ENCODE measurements around the gene PCDH12.

PCDH12 gene

GRCh38 chr5:141919218-141920119 lies 38.5 kb downstream of the PCDH12 start:
- TF ChIP-seq, protein P1, sequence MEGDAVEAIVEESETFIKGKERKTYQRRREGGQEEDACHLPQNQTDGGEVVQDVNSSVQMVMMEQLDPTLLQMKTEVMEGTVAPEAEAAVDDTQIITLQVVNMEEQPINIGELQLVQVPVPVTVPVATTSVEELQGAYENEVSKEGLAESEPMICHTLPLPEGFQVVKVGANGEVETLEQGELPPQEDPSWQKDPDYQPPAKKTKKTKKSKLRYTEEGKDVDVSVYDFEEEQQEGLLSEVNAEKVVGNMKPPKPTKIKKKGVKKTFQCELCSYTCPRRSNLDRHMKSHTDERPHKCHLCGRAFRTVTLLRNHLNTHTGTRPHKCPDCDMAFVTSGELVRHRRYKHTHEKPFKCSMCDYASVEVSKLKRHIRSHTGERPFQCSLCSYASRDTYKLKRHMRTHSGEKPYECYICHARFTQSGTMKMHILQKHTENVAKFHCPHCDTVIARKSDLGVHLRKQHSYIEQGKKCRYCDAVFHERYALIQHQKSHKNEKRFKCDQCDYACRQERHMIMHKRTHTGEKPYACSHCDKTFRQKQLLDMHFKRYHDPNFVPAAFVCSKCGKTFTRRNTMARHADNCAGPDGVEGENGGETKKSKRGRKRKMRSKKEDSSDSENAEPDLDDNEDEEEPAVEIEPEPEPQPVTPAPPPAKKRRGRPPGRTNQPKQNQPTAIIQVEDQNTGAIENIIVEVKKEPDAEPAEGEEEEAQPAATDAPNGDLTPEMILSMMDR (IDR thresholded peaks at IDR 0.05; ENCODE audit: borderline replicate concordance, insufficient read depth, low read depth, low read length) = no peak
- no peak overlapping the region for H3K4me3 ChIP-seq (ENCODE audit: low read depth, low read length)

- no peak overlapping the region for H3K4me3 ChIP-seq (ENCODE audit: low read depth, low read length)
- TF ChIP-seq, protein P1 (IDR thresholded peaks at IDR 0.05; ENCODE audit: borderline replicate concordance, insufficient read depth, low read depth, low read length) = no peak
Measured at GRCh38 chr5:141917760-141918159, 40.2 kb downstream of the PCDH12 start.

DNA sequence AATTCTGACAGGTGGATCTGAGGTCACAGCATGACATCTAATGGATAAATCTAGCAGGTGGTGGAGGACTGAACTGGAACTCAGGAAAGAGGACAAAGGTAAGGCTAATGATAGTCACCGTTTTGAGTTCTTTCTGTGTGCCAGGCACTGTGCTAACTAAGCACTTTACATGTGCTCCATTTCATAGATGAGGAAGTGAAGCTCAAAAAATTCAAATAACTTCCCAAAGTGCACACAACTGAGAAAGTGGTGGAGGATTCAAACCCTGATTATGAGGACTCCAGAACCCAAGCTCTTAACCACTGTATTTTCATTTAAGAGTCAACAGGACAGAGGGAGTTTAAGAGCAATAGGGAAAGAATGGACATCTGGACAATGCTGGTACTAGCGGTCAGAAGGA lies 41.5 kb downstream of the PCDH12 start:
- no peak overlapping the region for H3K4me3 ChIP-seq (ENCODE audit: low read depth, low read length)
- TF ChIP-seq, protein P1 (IDR thresholded peaks at IDR 0.05; ENCODE audit: borderline replicate concordance, insufficient read depth, low read depth, low read length) = no peak

DNA sequence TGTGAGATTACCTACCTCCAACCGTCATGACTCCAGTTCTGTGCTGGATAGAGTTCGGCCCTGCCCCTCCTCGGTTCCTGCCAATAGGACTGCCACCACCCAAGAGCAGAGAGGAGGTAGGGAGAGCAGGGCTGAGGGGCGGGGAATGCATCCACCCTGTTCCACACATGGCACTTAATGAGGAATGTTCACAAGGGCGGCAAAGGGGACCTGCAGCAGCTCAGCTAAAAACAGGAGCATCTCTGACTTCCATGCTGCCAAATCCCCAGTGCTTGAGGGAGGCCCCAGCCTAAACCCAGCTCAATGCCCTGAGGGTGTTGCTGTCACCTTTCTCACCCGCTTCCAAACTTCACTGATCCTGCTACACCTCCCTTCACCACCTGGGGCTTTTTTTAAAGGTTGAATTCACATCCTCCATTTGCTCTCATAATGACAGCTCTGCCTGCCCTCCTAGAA lies 42.1 kb downstream of the PCDH12 start:
- H3K4me3 ChIP-seq (ENCODE audit: low read depth, low read length) = no peak overlapping the region
- TF ChIP-seq, protein P1 (IDR thresholded peaks at IDR 0.05; ENCODE audit: borderline replicate concordance, insufficient read depth, low read depth, low read length) = 0 out of 2 replicates have a peak, but pooled peaks have one; percentile 1

DNA sequence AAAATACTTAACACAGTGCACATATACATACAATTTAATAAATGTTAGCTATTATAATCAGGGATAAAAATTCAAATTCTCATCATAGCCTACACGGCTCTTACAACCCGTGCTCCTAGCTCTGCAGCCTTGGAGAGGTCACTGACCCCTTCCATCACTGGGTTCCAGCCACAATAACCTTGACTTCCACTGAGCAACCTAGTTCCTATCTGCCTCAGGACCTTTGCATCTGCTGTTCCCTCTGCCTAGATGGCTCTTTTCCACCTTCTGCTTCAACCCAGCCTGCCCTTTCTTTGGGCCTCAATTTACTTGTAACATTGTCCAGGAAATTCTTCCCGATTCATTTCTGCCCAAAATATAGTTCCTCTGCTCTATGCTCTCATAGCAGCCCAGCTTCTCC lies 43.2 kb downstream of the PCDH12 start:
- H3K4me3 ChIP-seq (ENCODE audit: low read depth, low read length) = no peak overlapping the region
- TF ChIP-seq, protein P1 (IDR thresholded peaks at IDR 0.05; ENCODE audit: borderline replicate concordance, insufficient read depth, low read depth, low read length) = no peak

DNA sequence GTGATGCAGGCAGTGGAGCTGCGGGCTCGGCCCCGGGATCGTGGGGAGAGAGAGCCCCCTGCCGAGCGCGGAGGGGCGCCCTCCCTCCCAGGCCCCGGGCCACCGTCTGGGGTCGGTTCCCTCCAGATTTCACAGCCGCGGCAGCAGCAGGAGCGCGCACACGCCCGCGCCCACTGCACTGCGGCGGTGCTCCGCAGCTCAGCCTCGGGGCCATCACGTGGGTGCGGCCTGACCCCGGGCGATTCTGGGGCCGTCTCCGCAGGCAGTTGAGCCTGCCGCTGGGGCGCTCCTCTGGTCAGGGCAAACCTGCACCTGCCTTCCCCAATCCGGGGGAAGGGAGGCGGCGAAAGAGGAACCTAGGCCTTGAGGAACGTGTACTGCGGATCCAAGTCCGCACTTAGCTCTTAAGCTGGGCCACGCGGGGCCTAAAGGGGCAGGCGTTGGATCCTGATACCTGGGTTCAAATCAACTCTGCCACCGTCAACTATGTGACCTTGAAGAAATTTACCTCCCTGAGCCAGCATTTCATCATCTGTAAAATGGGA lies 43.7 kb downstream of the PCDH12 start:
- TF ChIP-seq, protein P1 (IDR thresholded peaks at IDR 0.05; ENCODE audit: borderline replicate concordance, insufficient read depth, low read depth, low read length) = 0 out of 2 replicates have a peak, but pooled peaks have one; percentile 19
- H3K4me3 ChIP-seq (ENCODE audit: low read depth, low read length) = peak overlapping the region; percentile 31
